HL-60 (cell line): ENCODE measurements around the gene PAQR4.

Experiments used
- DNase-seq, 2 experiments: peaks; one replicate each; pipeline ENCODE4 v3.0.0-alpha.2; 2010 to 2020; ENCODE audit warnings: low read depth in 1 of 2, low spot score in 1 of 2
- H3K27ac ChIP-seq: fragments of 250-450 bp; sonication (Bioruptor Pico); replicated peaks from 2 replicates; pipeline ENCODE4 v1.5.1; 2020; ENCODE audit warnings: mild to moderate bottlenecking, moderate library complexity
- H3K27me3 ChIP-seq: fragments of 250-450 bp; sonication (Bioruptor Pico); 2 replicates; pipeline ENCODE4 v1.5.1; 2021; ENCODE audit warnings: mild to moderate bottlenecking, moderate library complexity; ENCODE audit not compliant: insufficient read depth, poor library complexity, severe bottlenecking
- H3K4me3 ChIP-seq: replicated peaks from 2 replicates; pipeline ENCODE4 v1.5.1; 2011; ENCODE audit warnings: mild to moderate bottlenecking, control low read depth, low read length; ENCODE audit not compliant: insufficient read depth
- GABPA ChIP-seq: IDR thresholded peaks from 2 replicates; pipeline ENCODE4 v1.6.1; 2012; ENCODE audit warnings: low read depth
- POLR2AphosphoS5 ChIP-seq: IDR thresholded peaks from 2 replicates; pipeline ENCODE4 v1.6.1; 2012; ENCODE audit warnings: low read depth
- SPI1 ChIP-seq: IDR thresholded peaks from 2 replicates; pipeline ENCODE4 v1.6.1; 2012; ENCODE audit warnings: low read depth, mild to moderate bottlenecking, borderline replicate concordance
- TF ChIP-seq, protein P1 (sequence below): IDR thresholded peaks from one replicate; pipeline ENCODE4 v1.5.1; 2011; ENCODE audit warnings: low read length, control low read depth, inconsistent platforms; ENCODE audit not compliant: insufficient read depth
- TF ChIP-seq, protein P2 (sequence below): IDR thresholded peaks from 2 replicates; pipeline ENCODE4 v1.6.1; 2012; ENCODE audit warnings: low read depth; ENCODE audit not compliant: insufficient replicate concordance

The PAQR4 gene

DNA sequence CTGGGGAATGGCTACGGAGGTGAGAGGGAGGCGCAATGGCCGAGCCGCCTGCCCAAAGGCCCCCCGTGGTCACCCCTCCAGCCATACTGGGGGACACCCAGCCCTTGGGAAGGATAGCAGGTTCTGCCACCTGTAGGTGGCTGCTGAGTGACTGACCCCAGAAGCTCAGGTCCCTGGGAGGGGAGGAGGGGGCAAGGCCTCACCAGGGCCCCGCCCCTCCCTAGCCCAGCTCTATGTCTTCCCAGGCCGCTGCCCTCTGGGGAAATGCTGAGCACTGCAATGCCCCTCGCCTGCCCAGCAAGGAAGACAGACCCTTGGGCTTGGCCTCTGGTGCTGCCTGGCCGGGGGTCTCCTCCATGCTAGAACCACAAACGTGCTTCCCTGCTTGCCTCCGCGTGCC lies 32.2 kb downstream of the PAQR4 start:
- TF ChIP-seq POLR2AphosphoS5 = no peak
- TF ChIP-seq, protein P1, sequence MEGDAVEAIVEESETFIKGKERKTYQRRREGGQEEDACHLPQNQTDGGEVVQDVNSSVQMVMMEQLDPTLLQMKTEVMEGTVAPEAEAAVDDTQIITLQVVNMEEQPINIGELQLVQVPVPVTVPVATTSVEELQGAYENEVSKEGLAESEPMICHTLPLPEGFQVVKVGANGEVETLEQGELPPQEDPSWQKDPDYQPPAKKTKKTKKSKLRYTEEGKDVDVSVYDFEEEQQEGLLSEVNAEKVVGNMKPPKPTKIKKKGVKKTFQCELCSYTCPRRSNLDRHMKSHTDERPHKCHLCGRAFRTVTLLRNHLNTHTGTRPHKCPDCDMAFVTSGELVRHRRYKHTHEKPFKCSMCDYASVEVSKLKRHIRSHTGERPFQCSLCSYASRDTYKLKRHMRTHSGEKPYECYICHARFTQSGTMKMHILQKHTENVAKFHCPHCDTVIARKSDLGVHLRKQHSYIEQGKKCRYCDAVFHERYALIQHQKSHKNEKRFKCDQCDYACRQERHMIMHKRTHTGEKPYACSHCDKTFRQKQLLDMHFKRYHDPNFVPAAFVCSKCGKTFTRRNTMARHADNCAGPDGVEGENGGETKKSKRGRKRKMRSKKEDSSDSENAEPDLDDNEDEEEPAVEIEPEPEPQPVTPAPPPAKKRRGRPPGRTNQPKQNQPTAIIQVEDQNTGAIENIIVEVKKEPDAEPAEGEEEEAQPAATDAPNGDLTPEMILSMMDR = no peak
- TF ChIP-seq SPI1 = no peak
- TF ChIP-seq, protein P2, sequence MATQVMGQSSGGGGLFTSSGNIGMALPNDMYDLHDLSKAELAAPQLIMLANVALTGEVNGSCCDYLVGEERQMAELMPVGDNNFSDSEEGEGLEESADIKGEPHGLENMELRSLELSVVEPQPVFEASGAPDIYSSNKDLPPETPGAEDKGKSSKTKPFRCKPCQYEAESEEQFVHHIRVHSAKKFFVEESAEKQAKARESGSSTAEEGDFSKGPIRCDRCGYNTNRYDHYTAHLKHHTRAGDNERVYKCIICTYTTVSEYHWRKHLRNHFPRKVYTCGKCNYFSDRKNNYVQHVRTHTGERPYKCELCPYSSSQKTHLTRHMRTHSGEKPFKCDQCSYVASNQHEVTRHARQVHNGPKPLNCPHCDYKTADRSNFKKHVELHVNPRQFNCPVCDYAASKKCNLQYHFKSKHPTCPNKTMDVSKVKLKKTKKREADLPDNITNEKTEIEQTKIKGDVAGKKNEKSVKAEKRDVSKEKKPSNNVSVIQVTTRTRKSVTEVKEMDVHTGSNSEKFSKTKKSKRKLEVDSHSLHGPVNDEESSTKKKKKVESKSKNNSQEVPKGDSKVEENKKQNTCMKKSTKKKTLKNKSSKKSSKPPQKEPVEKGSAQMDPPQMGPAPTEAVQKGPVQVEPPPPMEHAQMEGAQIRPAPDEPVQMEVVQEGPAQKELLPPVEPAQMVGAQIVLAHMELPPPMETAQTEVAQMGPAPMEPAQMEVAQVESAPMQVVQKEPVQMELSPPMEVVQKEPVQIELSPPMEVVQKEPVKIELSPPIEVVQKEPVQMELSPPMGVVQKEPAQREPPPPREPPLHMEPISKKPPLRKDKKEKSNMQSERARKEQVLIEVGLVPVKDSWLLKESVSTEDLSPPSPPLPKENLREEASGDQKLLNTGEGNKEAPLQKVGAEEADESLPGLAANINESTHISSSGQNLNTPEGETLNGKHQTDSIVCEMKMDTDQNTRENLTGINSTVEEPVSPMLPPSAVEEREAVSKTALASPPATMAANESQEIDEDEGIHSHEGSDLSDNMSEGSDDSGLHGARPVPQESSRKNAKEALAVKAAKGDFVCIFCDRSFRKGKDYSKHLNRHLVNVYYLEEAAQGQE = no peak
- no peak for TF ChIP-seq GABPA
- H3K27ac ChIP-seq = no peak overlapping the region
- H3K4me3 ChIP-seq = no peak overlapping the region
- DNase-seq = no peak
- no peaks in the 10 kb centered on the region for H3K27me3 ChIP-seq

GRCh38 chr16:3003582-3004270 lies 34.6 kb downstream of the PAQR4 start:
- Histone ChIP-seq H3K27me3 (no peaks in the 10 kb centered on the region), H3K4me3 (no peak overlapping the region), H3K27ac (no peak overlapping the region)
- peak; percentile 99 to 100 for DNase-seq
- no peak for TF ChIP-seq GABPA
- no peak for TF ChIP-seq SPI1
- no peak for TF ChIP-seq POLR2AphosphoS5
- TF ChIP-seq, protein P1 = no peak
- TF ChIP-seq, protein P2 = no peak

GRCh38 chr16:3004319-3004718 lies 35.2 kb downstream of the PAQR4 start:
- Histone ChIP-seq H3K4me3 (no peak overlapping the region; the same call in none of the 2 replicates), H3K27me3 (no peaks in the 10 kb centered on the region), H3K27ac (no peak overlapping the region)
- TF ChIP-seq GABPA (no peak), POLR2AphosphoS5 (no peak), SPI1 (no peak)
- TF ChIP-seq, protein P1 = no peak
- TF ChIP-seq, protein P2 = no peak
- peak in 1 of 2 experiments; percentile 21 for DNase-seq
